ENCODE results near the gene PLXNB1. TPM values are rescaled to one million over a fixed set of nuclear protein-coding genes. Genes with fewer than 3 reads are reported as not detected.

The PLXNB1 gene
- total RNA-seq, 4 donors from 2014 or later = 150 to 455 (median 312) TPM

- H3K4me3 ChIP-seq = no peak overlapping the region
- no peak overlapping the region for H3K27ac ChIP-seq
- DNase-seq = no peak
- H3K27me3 ChIP-seq = no peaks in the 10 kb centered on the region
- H3K4me1 ChIP-seq = no peaks in the 10 kb centered on the region
- TF ChIP-seq POLR2A (IDR thresholded peaks at IDR 0.05) (no peak), CTCF (IDR thresholded peaks at IDR 0.05) (no peak)
- H3K9me3 ChIP-seq = no peaks in the 10 kb centered on the region
- H3K36me3 ChIP-seq = no peaks in the 10 kb centered on the region
These were observed 40.9 kb downstream of the PLXNB1 start for GRCh38 chr3:48388966-48389365.

DNA sequence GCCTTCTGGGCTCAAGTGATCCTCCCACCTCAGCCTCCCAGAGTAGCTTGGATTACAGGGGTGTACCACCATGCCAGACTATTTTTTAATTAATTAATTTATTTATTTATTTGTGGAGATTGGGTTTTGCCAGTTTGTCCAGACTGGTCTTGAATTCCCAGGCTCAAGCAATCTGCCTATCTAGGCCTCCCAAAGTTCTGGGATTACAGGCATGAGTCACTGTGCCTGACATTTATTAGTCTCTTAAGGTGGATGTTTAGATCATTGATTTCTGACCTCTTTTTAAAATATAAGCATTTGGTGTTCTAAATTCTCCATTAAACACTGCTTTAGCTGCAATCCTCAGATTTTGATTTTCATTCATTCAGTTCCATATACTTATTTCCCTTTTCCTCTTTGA is 42.3 kb downstream of the PLXNB1 start:
- H3K4me3 ChIP-seq = no peak overlapping the region
- no peaks in the 10 kb centered on the region for H3K27me3 ChIP-seq
- no peaks in the 10 kb centered on the region for H3K36me3 ChIP-seq
- no peak for TF ChIP-seq POLR2A (IDR thresholded peaks at IDR 0.05)
- no peak for TF ChIP-seq CTCF (IDR thresholded peaks at IDR 0.05)
- no peak for DNase-seq
- H3K27ac ChIP-seq = no peak overlapping the region
- H3K9me3 ChIP-seq = no peaks in the 10 kb centered on the region
- no peaks in the 10 kb centered on the region for H3K4me1 ChIP-seq

DNA sequence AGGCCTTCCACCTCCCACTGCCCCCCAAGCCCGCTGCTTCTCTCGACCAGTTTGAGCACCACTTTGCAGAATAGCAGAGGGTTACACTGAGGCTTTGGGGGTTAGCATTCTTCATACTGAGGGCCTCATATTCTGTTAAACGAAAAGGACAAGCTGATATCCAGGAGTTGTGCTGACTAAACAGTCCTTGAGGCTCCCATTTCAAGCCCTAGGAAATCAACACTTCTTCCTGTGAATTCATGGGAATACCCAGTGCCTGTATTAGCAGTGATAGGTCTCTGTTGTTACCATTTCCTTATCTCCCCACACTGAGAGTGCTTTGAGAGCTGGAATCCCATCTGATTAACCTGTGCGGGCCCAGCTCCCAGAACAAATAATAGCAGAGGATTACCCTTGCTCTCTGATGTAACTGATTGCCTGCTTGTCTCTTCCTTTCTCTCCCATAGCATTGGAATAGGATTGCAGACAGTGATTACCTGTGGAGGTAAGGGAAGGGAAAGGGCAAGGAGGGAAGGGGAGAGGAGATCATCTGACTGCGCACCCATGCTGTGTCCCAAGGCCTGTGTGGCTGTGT is 56.9 kb downstream of the PLXNB1 start:
- Histone ChIP-seq H3K4me3 (no peak overlapping the region), H3K27ac (no peak overlapping the region), H3K36me3 (no peaks in the 10 kb centered on the region), H3K4me1 (no peaks in the 10 kb centered on the region), H3K9me3 (no peaks in the 10 kb centered on the region), H3K27me3 (no peaks in the 10 kb centered on the region)
- TF ChIP-seq POLR2A (IDR thresholded peaks at IDR 0.05) (no peak), CTCF (IDR thresholded peaks at IDR 0.05) (no peak)
- no peak for DNase-seq

- Histone ChIP-seq H3K27me3 (no peaks in the 10 kb centered on the region), H3K9me3 (no peaks in the 10 kb centered on the region), H3K27ac (no peak overlapping the region), H3K4me3 (no peak overlapping the region), H3K4me1 (no peaks in the 10 kb centered on the region), H3K36me3 (no peaks in the 10 kb centered on the region)
- TF ChIP-seq CTCF (IDR thresholded peaks at IDR 0.05) (no peak), POLR2A (IDR thresholded peaks at IDR 0.05) (no peak)
- DNase-seq = no peak
These were observed 57.5 kb downstream of the PLXNB1 start for GRCh38 chr3:48372377-48372770.

DNA sequence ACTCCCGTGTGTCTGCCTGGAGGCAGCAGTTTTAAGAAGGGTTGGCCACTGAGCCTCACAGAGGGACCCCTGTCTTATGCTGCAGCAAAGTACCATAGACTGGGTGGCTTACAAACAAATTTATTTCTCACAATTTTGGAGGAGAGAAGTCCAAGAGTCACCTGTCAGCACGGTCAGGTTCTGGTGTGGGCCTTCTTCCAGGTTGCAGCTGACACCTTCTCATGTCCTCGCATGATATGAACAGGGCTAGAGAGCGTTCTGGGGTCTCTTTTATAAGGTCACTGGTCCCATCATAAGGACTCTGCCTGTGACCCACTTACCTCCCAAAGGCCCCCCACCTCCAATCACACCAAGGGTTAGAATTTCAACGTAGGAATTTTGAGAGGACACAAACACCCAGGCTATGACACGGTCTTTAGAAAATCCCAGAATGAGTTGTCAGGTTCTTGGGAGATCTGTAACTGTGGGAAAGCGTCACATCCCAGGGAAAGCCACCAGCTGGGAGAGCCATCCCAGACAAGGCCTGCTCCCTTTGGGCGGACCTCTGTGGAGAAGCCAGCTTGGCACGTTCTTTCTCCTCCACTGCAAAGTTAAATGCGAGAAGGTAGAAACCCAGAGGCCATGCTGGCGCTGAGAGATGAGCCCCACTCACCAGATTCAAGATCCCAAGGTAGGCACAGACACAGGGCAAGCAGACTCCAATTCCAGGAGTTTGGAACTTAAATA is 58.1 kb downstream of the PLXNB1 start, which contains the start of gene FBXW12:
TSS of gene FBXW12 (plus strand) at position 569 of the 726 bp plus-strand sequence. CDS start 549 bp downstream, outside the sequence.
- H3K4me3 ChIP-seq = no peak within 1 kb of the TSS
- no peaks in the 10 kb centered on the region for H3K27me3 ChIP-seq
- TF ChIP-seq POLR2A (IDR thresholded peaks at IDR 0.05) (no peak), CTCF (IDR thresholded peaks at IDR 0.05) (no peak)
- H3K36me3 ChIP-seq = no peaks in the 10 kb centered on the region
- no peaks in the 10 kb centered on the region for H3K4me1 ChIP-seq
- no peak within 1 kb of the TSS for H3K27ac ChIP-seq
- no peaks in the 10 kb centered on the region for H3K9me3 ChIP-seq
- DNase-seq = no peak
